HG02759 (cell line): Measurements from ENCODE around the gene OR8K3.

ENCODE experiments used
- ATAC-seq: cut with Tn5 transposase; IDR thresholded peaks from one replicate; pipeline ENCODE4 v1.9.1; 2021; ENCODE audit warnings: mild to moderate bottlenecking, moderate library complexity; ENCODE audit not compliant: unreplicated experiment

The OR8K3 gene

GRCh38 chr11:56314844-56315243, at the start of gene OR8K3:
Gene OR8K3, plus strand, starts transcription at chr11:56315144. Its CDS starts 3,163 bp downstream, at chr11:56318307.
- no peak for ATAC-seq

- ATAC-seq: no peak
Measured at GRCh38 chr11:56271092-56271491, 43.9 kb upstream of the OR8K3 start.

DNA sequence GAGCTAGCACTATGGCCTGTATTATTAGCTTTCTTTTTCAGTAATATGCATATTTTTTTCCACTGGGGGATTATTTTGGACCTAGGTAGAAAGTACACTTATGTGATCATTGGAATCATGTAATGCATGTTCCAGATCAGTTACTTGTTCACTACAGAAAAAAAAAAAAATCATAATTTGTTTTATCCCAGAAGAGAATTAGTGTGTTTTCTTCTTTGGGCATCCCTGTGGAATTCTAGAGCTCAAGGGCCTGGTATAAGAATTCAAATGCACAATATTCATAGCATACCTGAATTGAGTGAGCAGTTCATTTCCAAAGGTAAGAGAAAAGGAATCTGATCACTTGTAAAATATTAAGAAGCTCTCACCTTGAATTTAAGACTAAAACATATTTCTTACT, 41.1 kb upstream of the OR8K3 start, which contains the start of gene OR5T1:
Gene OR5T1, plus strand, starts transcription at position 301 of the 400 bp plus-strand sequence. CDS start 1,485 bp downstream, outside the sequence.
- no peak for ATAC-seq

GRCh38 chr11:56292154-56292553, 22.8 kb upstream of the OR8K3 start, which contains the start of gene OR8H1:
Gene OR8H1, minus strand, starts transcription at chr11:56292254. Its CDS starts 1,192 bp downstream, at chr11:56291062.
- no peak for ATAC-seq

DNA sequence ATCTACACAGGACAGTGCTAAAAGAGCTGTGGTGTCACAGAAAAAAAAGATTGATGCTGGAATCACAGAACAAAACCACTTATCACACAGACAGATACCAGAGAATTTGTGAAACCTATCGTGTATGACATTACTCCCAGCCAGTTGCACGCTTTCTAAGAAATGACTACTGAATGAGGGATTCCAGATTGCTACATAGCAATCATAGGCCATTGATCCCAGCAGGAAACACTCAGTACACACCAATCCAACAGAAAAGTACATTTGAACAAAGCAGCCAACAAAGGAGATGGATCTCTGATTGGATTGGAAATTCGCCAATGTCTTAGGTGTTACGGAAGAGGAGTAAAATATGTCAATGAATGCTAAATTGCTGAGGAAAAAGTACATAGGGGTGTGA, 18.0 kb upstream of the OR8K3 start:
- ATAC-seq: no peak

GRCh38 chr11:56307836-56308235, 7.1 kb upstream of the OR8K3 start:
- no peak for ATAC-seq

GRCh38 chr11:56331861-56332491, 17.0 kb downstream of the OR8K3 start:
- no peak for ATAC-seq

GRCh38 chr11:56333156-56333555, 18.2 kb downstream of the OR8K3 start:
- ATAC-seq: no peak

DNA sequence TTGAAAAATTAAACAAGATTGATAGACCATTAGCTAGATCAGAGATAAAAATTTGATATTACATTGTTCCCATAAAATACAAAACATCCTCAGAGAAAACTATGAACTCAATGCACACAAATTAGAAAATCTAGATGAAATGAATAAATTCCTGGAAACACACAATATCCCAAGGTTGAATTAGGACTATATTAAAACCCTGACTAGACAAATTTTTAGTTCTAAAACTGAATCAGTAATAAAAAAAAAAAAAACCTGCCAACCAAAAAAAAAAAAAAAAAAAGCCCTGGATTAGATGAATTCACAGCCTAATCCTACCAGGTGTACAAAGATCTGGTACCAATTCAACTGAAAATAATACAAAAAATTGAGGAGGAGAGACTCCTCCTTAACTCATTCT, 25.3 kb downstream of the OR8K3 start:
- no peak for ATAC-seq

- ATAC-seq: no peak
Measured at GRCh38 chr11:56345739-56346138, 30.8 kb downstream of the OR8K3 start, which contains the start of gene OR8K1. Gene OR8K1, plus strand, starts transcription at chr11:56346039. Its CDS starts 0 bp downstream, at chr11:56346039.

DNA sequence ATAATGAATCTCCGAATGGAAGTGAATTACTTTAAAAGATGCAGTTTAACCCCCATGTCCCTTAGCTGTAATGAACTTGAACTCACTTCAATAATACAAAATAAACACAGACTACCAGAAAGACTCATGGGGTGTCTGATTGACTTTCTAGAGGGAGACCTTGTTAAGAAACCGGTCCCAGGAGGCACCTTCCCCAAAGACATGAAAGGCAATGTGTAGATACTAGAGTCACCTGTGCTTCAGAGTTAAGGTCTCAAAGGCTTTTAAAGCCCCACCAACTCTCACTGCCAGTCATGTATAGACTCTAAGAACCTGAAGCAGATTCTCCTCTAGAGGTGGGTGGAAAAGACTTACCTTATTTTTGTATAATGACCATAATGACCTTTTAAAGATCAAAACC, 39.0 kb downstream of the OR8K3 start, which contains the start of gene OR8J1:
Gene OR8J1, plus strand, starts transcription at position 301 of the 400 bp plus-strand sequence. CDS start 5,956 bp downstream, outside the sequence.
- ATAC-seq: no peak
